ENCODE results near the gene CUL3. TPM values are rescaled to one million over a fixed set of nuclear protein-coding genes. Genes with fewer than 3 reads are reported as not detected.

Gene CUL3
- total and polyA plus RNA-seq, 2 of the 8 experiments (the other 6 are each of a cell fraction or from before 2014, with no cell fraction given), result 28.5 to 113 TPM

GRCh38 chr2:224584785-224585210 lies 365 bp downstream of the CUL3 start (continued):
- TF ChIP-seq YY1 (IDR thresholded peaks at IDR 0.05; ENCODE audit: low read depth, low read length) (no peak), RXRA (IDR thresholded peaks at IDR 0.05; ENCODE audit: insufficient read depth, low read depth, low read length) (no peak), ASH2L (IDR thresholded peaks at IDR 0.05; ENCODE audit: low read length) (peak; percentile 5), SP2 (IDR thresholded peaks at IDR 0.05; ENCODE audit: low read length) (no peak), SIRT6 (IDR thresholded peaks at IDR 0.05; ENCODE audit: low read length) (no peak), JUN (IDR thresholded peaks at IDR 0.05; ENCODE audit: low read depth, low read length) (no peak), MAX (IDR thresholded peaks at IDR 0.05) (no peak), CEBPB (IDR thresholded peaks at IDR 0.05; ENCODE audit: low read depth, low read length) (no peak), HDAC6 (IDR thresholded peaks at IDR 0.05; ENCODE audit: low read depth, low read length) (no peak), POU5F1 (IDR thresholded peaks at IDR 0.05; ENCODE audit: low read depth, low read length) (no peak)

All from H1 (cell line).